H1 (cell line): ENCODE results near the gene FASTK. TPM values are rescaled to one million over a fixed set of nuclear protein-coding genes. Genes with fewer than 3 reads are reported as not detected.

ENCODE experiments used
- CTCF ChIA-PET: fragments of 300-600 bp; sonication (Branson Sonifier 250); formaldehyde crosslinking; loops from one replicate; lab custom pipeline; 2021; ENCODE audit not compliant: partially characterized antibody; lab: Charles Lee
- POLR2A ChIA-PET: fragments of 300-600 bp; sonication (Branson Sonifier 250); formaldehyde crosslinking; loops from one replicate; lab custom pipeline; 2021; ENCODE audit warnings: inconsistent platforms; ENCODE audit not compliant: partially characterized antibody; lab: Charles Lee
- DNase-seq, 2 experiments: peaks; one replicate each; pipeline versions ENCODE4 v3.0.0 to v3.0.0-alpha.2; 2010 to 2022; ENCODE audit warnings: low spot score in 2 of 2, low read depth in 1 of 2, mixed read lengths in 1 of 2
- FAIRE-seq: peaks from 2 replicates; lab custom pipeline; 2011; peaks lifted over from hg19 to GRCh38; lab: Jason Lieb, UNC
- H2AFZ ChIP-seq: 2 replicates; pipeline ENCODE4 v1.8.1; 2012; ENCODE audit warnings: low read length, inconsistent platforms
- H2AK5ac ChIP-seq: 2 replicates; pipeline ENCODE4 v1.6.1; 2013; ENCODE audit warnings: low read depth, low read length
- H2BK120ac ChIP-seq: replicated peaks from 2 replicates; pipeline ENCODE3; 2013; ENCODE audit warnings: low read depth, low read length, inconsistent platforms
- H2BK12ac ChIP-seq: 2 replicates; pipeline ENCODE4 v1.6.1; 2013; ENCODE audit warnings: low read depth, low read length
- H2BK15ac ChIP-seq: 2 replicates; pipeline ENCODE4 v1.6.1; 2013; ENCODE audit warnings: low read length
- H2BK20ac ChIP-seq: 2 replicates; pipeline ENCODE4 v1.6.1; 2013; ENCODE audit warnings: low read length
- H2BK5ac ChIP-seq: 2 replicates; pipeline ENCODE4 v1.6.1; 2013; ENCODE audit warnings: low read depth, low read length
- H3K14ac ChIP-seq: 2 replicates; pipeline ENCODE4 v1.6.1; 2013; ENCODE audit warnings: inconsistent platforms; ENCODE audit not compliant: insufficient read length
- H3K18ac ChIP-seq: 2 replicates; pipeline ENCODE4 v1.6.1; 2013; ENCODE audit warnings: low read length; ENCODE audit errors: extremely low read depth
- H3K23ac ChIP-seq: 2 replicates; pipeline ENCODE4 v1.6.1; 2013; ENCODE audit warnings: inconsistent platforms; ENCODE audit not compliant: insufficient read length
- H3K23me2 ChIP-seq: 2 replicates; pipeline ENCODE4 v1.6.1; 2013; ENCODE audit warnings: low read depth, low read length
- H3K27ac ChIP-seq: 2 replicates; pipeline ENCODE4 v1.6.1; 2011; ENCODE audit warnings: low read depth, low read length, inconsistent platforms
- H3K27me3 ChIP-seq, 4 experiments: replicated peaks in 1 of 4; 1 replicate in 1 of 4; 2 replicates in 3 of 4; pipeline versions ENCODE4 v1.6.1 to v1.8.1; 2011 to 2013; ENCODE audit warnings: low read length in 3 of 4, mild to moderate bottlenecking in 3 of 4, inconsistent platforms in 2 of 4, mixed read lengths in 2 of 4, moderate library complexity in 1 of 4; ENCODE audit not compliant: control insufficient read depth in 3 of 4, insufficient read depth in 3 of 4; ENCODE audit errors: extremely low read depth in 1 of 4
- H3K36me3 ChIP-seq, 4 experiments: 2 replicates each; pipeline versions ENCODE4 v1.6.1 to v1.8.1; 2011 to 2013; ENCODE audit warnings: mild to moderate bottlenecking in 4 of 4, low read length in 3 of 4, moderate library complexity in 2 of 4, control low read depth in 1 of 4, inconsistent platforms in 1 of 4; ENCODE audit not compliant: insufficient read depth in 4 of 4, control insufficient read depth in 2 of 4
- H3K4ac ChIP-seq: replicated peaks from 2 replicates; pipeline ENCODE3; 2013; ENCODE audit warnings: low read length, low read depth, mixed read lengths, inconsistent platforms; ENCODE audit not compliant: insufficient read length
- H3K4me1 ChIP-seq, 4 experiments: replicated peaks in 1 of 4; 1 replicate in 1 of 4; 2 replicates in 3 of 4; pipeline versions ENCODE4 v1.6.1 to v1.8.1; 2011 to 2013; ENCODE audit warnings: low read length in 3 of 4, inconsistent platforms in 2 of 4, mixed read lengths in 1 of 4; ENCODE audit not compliant: insufficient read depth in 4 of 4, control insufficient read depth in 3 of 4
- H3K4me2 ChIP-seq, 2 experiments: 2 replicates each; pipeline versions ENCODE4 v1.6.1 to v1.8.1; 2011 to 2013; ENCODE audit warnings: low read depth in 2 of 2, low read length in 2 of 2, control low read depth in 1 of 2, inconsistent platforms in 1 of 2, mild to moderate bottlenecking in 1 of 2; ENCODE audit not compliant: insufficient read depth in 1 of 2
- H3K4me3 ChIP-seq, 4 experiments: fragments of 200-600, 300-600 bp in 1 of 4; sonication (generic), shearing (Covaris generic), sonication (Bioruptor Twin) in 1 of 4; 2 replicates each; pipeline versions ENCODE4 v1.5.1 to v1.8.1; 2011 to 2016; ENCODE audit warnings: low read length in 4 of 4, low read depth in 3 of 4, control low read depth in 2 of 4, inconsistent platforms in 2 of 4, mild to moderate bottlenecking in 2 of 4, mixed read lengths in 1 of 4, moderate library complexity in 1 of 4; ENCODE audit not compliant: insufficient read depth in 2 of 4; ENCODE audit errors: extremely low read depth in 1 of 4
- H3K56ac ChIP-seq: replicated peaks from 2 replicates; pipeline ENCODE3; 2013; ENCODE audit warnings: low read depth, mild to moderate bottlenecking, mixed read lengths, low read length, inconsistent platforms; ENCODE audit not compliant: insufficient read length
- H3K79me1 ChIP-seq: 2 replicates; pipeline ENCODE4 v1.6.1; 2013; ENCODE audit warnings: low read depth, low read length, control low read depth
- H3K79me2 ChIP-seq, 2 experiments: 2 replicates each; pipeline versions ENCODE4 v1.6.1 to v1.8.1; 2012 to 2013; ENCODE audit warnings: low read length in 2 of 2, mild to moderate bottlenecking in 2 of 2, inconsistent platforms in 1 of 2; ENCODE audit not compliant: insufficient read depth in 2 of 2, control insufficient read depth in 1 of 2
- H3K9ac ChIP-seq, 4 experiments: replicated peaks in 1 of 4; 1 replicate in 1 of 4; 2 replicates in 3 of 4; pipeline versions ENCODE4 v1.6.1 to v1.8.1; 2011 to 2013; ENCODE audit warnings: low read depth in 3 of 4, low read length in 3 of 4, control low read depth in 2 of 4, mild to moderate bottlenecking in 2 of 4, moderate library complexity in 2 of 4, inconsistent platforms in 1 of 4; ENCODE audit errors: extremely low read depth in 1 of 4
- H3K9me3 ChIP-seq, 2 experiments: 2 replicates each; pipeline versions ENCODE4 v1.6.1 to v1.8.1; 2012 to 2013; ENCODE audit warnings: mild to moderate bottlenecking in 2 of 2, moderate library complexity in 2 of 2, control low read depth in 1 of 2, inconsistent platforms in 1 of 2, low read depth in 1 of 2, low read length in 1 of 2, mixed read lengths in 1 of 2; ENCODE audit not compliant: insufficient read depth in 2 of 2
- H4K20me1 ChIP-seq, 2 experiments: replicated peaks in 1 of 2; 2 replicates each; pipeline versions ENCODE3 to v1.8.1; 2011 to 2013; ENCODE audit warnings: inconsistent platforms in 2 of 2, low read length in 2 of 2, mild to moderate bottlenecking in 1 of 2; ENCODE audit not compliant: insufficient read depth in 2 of 2, control insufficient read depth in 1 of 2
- H4K5ac ChIP-seq: 2 replicates; pipeline ENCODE4 v1.6.1; 2013; ENCODE audit warnings: low read length, low read depth, mixed read lengths, inconsistent platforms; ENCODE audit not compliant: insufficient read length
- H4K8ac ChIP-seq: 2 replicates; pipeline ENCODE4 v1.8.0; 2013; ENCODE audit warnings: mild to moderate bottlenecking, moderate library complexity, low read length, inconsistent platforms; ENCODE audit not compliant: insufficient read depth; ENCODE audit errors: extremely low read depth
- H4K91ac ChIP-seq: replicated peaks from 2 replicates; pipeline ENCODE3; 2013; ENCODE audit warnings: low read length, mixed read lengths, inconsistent platforms; ENCODE audit not compliant: insufficient read length
- CBX5 ChIP-seq: fragments of 300-800, 300-1000 bp; sonication (generic); IDR thresholded peaks from 2 replicates; pipeline ENCODE4 v1.7.1; 2016; ENCODE audit warnings: antibody characterized with exemption, low read length, low read depth
- CBX8 ChIP-seq: fragments of 300-800, 300-1000 bp; sonication (generic); IDR thresholded peaks from 2 replicates; pipeline ENCODE4 v1.7.1; 2016; ENCODE audit warnings: low read depth, low read length, borderline replicate concordance
- CEBPB ChIP-seq: IDR thresholded peaks from 2 replicates; pipeline ENCODE4 v1.6.1; 2012; ENCODE audit warnings: low read depth, low read length
- JUN ChIP-seq: IDR thresholded peaks from 2 replicates; pipeline ENCODE4 v1.6.1; 2011; ENCODE audit warnings: low read depth, mild to moderate bottlenecking, improper control_type of control experiment, low read length
- KDM4A ChIP-seq: IDR thresholded peaks from one replicate; pipeline ENCODE4 v1.7.1; 2012; ENCODE audit warnings: low read depth, mild to moderate bottlenecking, moderate library complexity, low read length, inconsistent platforms; ENCODE audit not compliant: severe bottlenecking
- KDM5A ChIP-seq: fragments of 200-600 bp; IDR thresholded peaks from 2 replicates; pipeline ENCODE4 v1.7.1; 2012; ENCODE audit warnings: mild to moderate bottlenecking, low read length, inconsistent platforms, mixed read lengths
- SIRT6 ChIP-seq: IDR thresholded peaks from one replicate; pipeline ENCODE4 v1.7.1; 2012; ENCODE audit warnings: low read length, inconsistent platforms
- TAF7 ChIP-seq: optimal IDR thresholded peaks from 2 replicates; pipeline ENCODE3; 2011; ENCODE audit warnings: low read depth, mild to moderate bottlenecking, inconsistent platforms, low read length, moderate library complexity, borderline replicate concordance
- WGBS, 2 experiments: shearing (Covaris generic) in 1 of 2; methylation state at CpG; one replicate each; pipeline versions ENCODE4 v1.1.6 to v1.1.7; 2013 to 2015; ENCODE audit warnings: low lambda C conversion rate in 2 of 2, mixed read lengths in 2 of 2, inconsistent platforms in 1 of 2, low coverage in 1 of 2, missing lambda C conversion rate in 1 of 2; ENCODE audit not compliant: insufficient replicate concordance in 2 of 2, insufficient coverage in 1 of 2, insufficient read length in 1 of 2; ENCODE audit errors: extremely low coverage in 1 of 2, missing lambda C conversion rate in 1 of 2; 5-methylcytosine and 5-hydroxymethylcytosine counted together
- polyA plus RNA-seq, 7 experiments: library from polyadenylated mRNA; depleted of rRNA in 3 of 7; stranded (reverse) in 5 of 7; unstranded in 2 of 7; fragments of >200 nt in 5 of 7; fragments of 200-250 nt in 2 of 7; gene quantifications; 1 replicate in 5 of 7; 2 replicates in 1 of 7; 4 replicates in 1 of 7; pipeline versions ENCODE4 v1.2.1 to v1.2.3, GENCODE V29; 2011 to 2013; ENCODE audit warnings: missing spikeins in 2 of 7, mixed read lengths in 2 of 7
- total RNA-seq: library from RNA; stranded (reverse); fragmentation: NEBNext Ultra II Directional; extraction: Animal tissue kit (Norgen Biotek cat#: 25700); gene quantifications from 2 replicates; pipeline ENCODE4 v1.2.1, GENCODE V29; 2021
- TF ChIP-seq, protein P1 (sequence below): IDR thresholded peaks from 2 replicates; pipeline ENCODE4 v1.6.1; 2012; ENCODE audit warnings: inconsistent platforms

Gene FASTK
- total and polyA plus RNA-seq, 2 of the 8 experiments (the other 6 are each of a cell fraction or from before 2014, with no cell fraction given), result 39.4 to 84.0 TPM

DNA sequence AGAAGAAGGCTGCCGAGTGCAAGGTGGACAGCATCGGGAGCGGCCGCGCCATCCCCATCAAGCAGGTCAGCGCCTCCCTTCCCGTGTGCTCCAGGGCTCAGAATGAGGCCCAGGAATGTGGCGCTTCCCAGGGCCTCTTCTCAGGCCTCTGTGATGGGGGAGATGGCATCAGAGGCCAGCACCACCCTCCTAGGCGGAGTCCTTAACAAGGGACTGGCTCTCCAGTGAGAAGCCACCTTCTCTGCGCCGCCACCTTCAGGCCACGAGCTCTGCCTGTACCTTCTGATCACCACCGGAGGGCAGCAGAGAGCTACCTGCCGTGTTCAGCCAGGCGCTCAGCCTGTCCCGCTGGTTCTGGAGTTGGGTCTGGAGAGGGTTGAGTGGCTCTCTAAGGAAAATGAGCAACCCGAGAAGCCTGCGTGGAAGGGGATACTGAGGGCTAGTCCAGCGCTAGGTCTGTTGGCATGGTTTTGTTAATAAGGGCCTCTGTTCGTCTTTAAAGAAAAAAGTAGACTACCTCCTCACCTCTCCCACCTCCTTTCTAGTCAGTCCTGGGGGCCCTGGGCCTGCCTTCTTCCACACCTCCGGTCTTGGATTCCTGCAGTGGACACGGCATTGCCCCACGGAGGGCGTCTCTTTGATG lies 43.3 kb upstream of the FASTK start:
- Histone ChIP-seq H3K23ac (no peak overlapping the region), H2AFZ (no peak overlapping the region), H3K14ac (no peak overlapping the region), H3K23me2 (peaks cover 5% of the 10 kb centered on the region; the same call in 1 of the 2 replicates), H3K4me1 (peaks cover 0 to 23% (median 7%) of the 10 kb centered on the region in 4 experiments; a peak in 6 of 7 replicates), H3K4ac (no peak overlapping the region), H3K79me2 (no peaks in the 10 kb centered on the region), H3K9me3 (no peaks in the 10 kb centered on the region), H3K56ac (no peak overlapping the region), H4K5ac (no peak overlapping the region), H2BK120ac (no peak overlapping the region), H2AK5ac (no peak overlapping the region), H3K4me2 (no peak overlapping the region; a peak in 1 of 4 replicates), H2BK20ac (no peak overlapping the region), H3K4me3 (no peak overlapping the region), H3K27ac (no peak overlapping the region), H4K8ac (no peak overlapping the region), H2BK5ac (no peak overlapping the region), H4K20me1 (peaks cover 8 to 35% of the 10 kb centered on the region in 2 experiments), H4K91ac (no peak overlapping the region), H3K9ac (no peak overlapping the region), H3K36me3 (peaks cover 0 to 29% (median 4%) of the 10 kb centered on the region in 4 experiments; a peak in 3 of 8 replicates), H3K27me3 (peaks cover 0 to 13% (median 4%) of the 10 kb centered on the region in 4 experiments; a peak in 5 of 7 replicates), H2BK15ac (no peak overlapping the region), H3K79me1 (no peaks in the 10 kb centered on the region), H3K18ac (no peak overlapping the region), H2BK12ac (no peak overlapping the region)
- ChIA-PET CTCF (interaction anchor here (0.6 to 11.7 kb wide), 41 partner anchors 8 to 1655 kb away, joined by 3 to 197 read pairs (median 4); partner anchors contain the start of genes ABCF2 and GBX1), POLR2A (interaction anchor here (0.9 to 2.0 kb wide), 3 partner anchors 9 to 15 kb away, joined by 3 to 7 read pairs (median 4); no protein-coding TSS in a partner anchor)
- 41% methylated on average over 23 of the region's 24 CpGs; no CpG with 5 or more reads in 1 of the 2 experiments for WGBS, 2 experiments
- FAIRE-seq (peak; percentile 88), DNase-seq (peak in 1 of 2 experiments; percentile 94)
- TF ChIP-seq CBX8 (no peak), TAF7 (no peak), KDM5A (no peak), SIRT6 (no peak), KDM4A (no peak), CBX5 (no peak), CEBPB (no peak), JUN (no peak)
- TF ChIP-seq, protein P1, sequence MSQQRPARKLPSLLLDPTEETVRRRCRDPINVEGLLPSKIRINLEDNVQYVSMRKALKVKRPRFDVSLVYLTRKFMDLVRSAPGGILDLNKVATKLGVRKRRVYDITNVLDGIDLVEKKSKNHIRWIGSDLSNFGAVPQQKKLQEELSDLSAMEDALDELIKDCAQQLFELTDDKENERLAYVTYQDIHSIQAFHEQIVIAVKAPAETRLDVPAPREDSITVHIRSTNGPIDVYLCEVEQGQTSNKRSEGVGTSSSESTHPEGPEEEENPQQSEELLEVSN, result no peak
